IMR-90 (cell line): ENCODE data around the gene RORC.

Source experiments
- BHLHE40 ChIP-seq: fragments of 150-350 bp; IDR thresholded peaks from 2 replicates; pipeline ENCODE4 v1.6.1; 2016; ENCODE audit warnings: mild to moderate bottlenecking, low read depth, low read length
- FOS ChIP-seq: fragments of 150-350 bp; IDR thresholded peaks from 2 replicates; pipeline ENCODE4 v1.6.1; 2016; ENCODE audit warnings: low read depth, low read length
- MXI1 ChIP-seq: IDR thresholded peaks from 2 replicates; pipeline ENCODE4 v1.6.1; 2012; ENCODE audit warnings: low read depth, mild to moderate bottlenecking, low read length, moderate library complexity, borderline replicate concordance
- NFE2L2 ChIP-seq: fragments of 150-350 bp; IDR thresholded peaks from 2 replicates; pipeline ENCODE4 v1.6.1; 2016; ENCODE audit warnings: low read depth, mild to moderate bottlenecking, low read length
- POLR2A ChIP-seq: IDR thresholded peaks from 2 replicates; pipeline ENCODE4 v1.6.1; 2012; ENCODE audit warnings: mild to moderate bottlenecking, low read depth, low read length
- RAD21 ChIP-seq: IDR thresholded peaks from 2 replicates; pipeline ENCODE4 v1.6.1; 2012; ENCODE audit warnings: low read length, improper control_type of control experiment
- SMC3 ChIP-seq: fragments of 150-350 bp; IDR thresholded peaks from 2 replicates; pipeline ENCODE4 v1.6.1; 2016; ENCODE audit warnings: low read depth, mild to moderate bottlenecking, antibody characterized with exemption, low read length, moderate library complexity
- TF ChIP-seq, protein P1 (sequence below): fragments of 150-350 bp; IDR thresholded peaks from 2 replicates; pipeline ENCODE4 v1.6.1; 2017; ENCODE audit warnings: mild to moderate bottlenecking, antibody characterized with exemption, low read length, low read depth
- TF ChIP-seq, protein P2 (sequence below): conservative IDR thresholded peaks from 2 replicates; pipeline ENCODE4 v1.5.1; 2012; ENCODE audit warnings: mild to moderate bottlenecking, low read depth, low read length, improper control_type of control experiment
- TF ChIP-seq, protein P3 (sequence below): fragments of 150-350 bp; IDR thresholded peaks from 2 replicates; pipeline ENCODE4 v1.6.1; 2016; ENCODE audit warnings: low read depth, mild to moderate bottlenecking, low read length, moderate library complexity, borderline replicate concordance

DNA sequence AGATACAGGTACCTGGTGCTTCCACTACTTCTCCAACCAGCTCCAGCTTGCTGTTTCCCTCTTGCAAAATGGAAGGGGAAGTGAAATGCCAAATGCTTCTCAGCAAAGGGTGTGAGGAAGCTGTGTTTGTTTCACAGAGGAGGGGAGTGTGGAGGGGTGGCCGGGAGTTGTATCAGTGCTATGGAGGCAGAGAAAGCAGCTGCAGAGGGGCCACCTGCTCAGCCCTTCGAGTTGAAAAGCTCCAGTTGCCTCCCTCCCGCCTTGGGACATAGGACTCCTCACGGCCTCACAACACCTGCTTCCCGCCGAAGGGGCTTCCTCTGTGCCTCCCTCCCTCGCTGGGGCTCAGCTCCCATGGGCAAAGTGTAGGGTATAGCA lies 14.3 kb downstream of the RORC start:
- TF ChIP-seq, protein P1, sequence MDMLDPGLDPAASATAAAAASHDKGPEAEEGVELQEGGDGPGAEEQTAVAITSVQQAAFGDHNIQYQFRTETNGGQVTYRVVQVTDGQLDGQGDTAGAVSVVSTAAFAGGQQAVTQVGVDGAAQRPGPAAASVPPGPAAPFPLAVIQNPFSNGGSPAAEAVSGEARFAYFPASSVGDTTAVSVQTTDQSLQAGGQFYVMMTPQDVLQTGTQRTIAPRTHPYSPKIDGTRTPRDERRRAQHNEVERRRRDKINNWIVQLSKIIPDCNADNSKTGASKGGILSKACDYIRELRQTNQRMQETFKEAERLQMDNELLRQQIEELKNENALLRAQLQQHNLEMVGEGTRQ = no peak
- TF ChIP-seq POLR2A (no peak), RAD21 (no peak), MXI1 (no peak), NFE2L2 (no peak), FOS (no peak), SMC3 (no peak), BHLHE40 (no peak)
- TF ChIP-seq, protein P2, sequence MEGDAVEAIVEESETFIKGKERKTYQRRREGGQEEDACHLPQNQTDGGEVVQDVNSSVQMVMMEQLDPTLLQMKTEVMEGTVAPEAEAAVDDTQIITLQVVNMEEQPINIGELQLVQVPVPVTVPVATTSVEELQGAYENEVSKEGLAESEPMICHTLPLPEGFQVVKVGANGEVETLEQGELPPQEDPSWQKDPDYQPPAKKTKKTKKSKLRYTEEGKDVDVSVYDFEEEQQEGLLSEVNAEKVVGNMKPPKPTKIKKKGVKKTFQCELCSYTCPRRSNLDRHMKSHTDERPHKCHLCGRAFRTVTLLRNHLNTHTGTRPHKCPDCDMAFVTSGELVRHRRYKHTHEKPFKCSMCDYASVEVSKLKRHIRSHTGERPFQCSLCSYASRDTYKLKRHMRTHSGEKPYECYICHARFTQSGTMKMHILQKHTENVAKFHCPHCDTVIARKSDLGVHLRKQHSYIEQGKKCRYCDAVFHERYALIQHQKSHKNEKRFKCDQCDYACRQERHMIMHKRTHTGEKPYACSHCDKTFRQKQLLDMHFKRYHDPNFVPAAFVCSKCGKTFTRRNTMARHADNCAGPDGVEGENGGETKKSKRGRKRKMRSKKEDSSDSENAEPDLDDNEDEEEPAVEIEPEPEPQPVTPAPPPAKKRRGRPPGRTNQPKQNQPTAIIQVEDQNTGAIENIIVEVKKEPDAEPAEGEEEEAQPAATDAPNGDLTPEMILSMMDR = no peak
- TF ChIP-seq, protein P3, sequence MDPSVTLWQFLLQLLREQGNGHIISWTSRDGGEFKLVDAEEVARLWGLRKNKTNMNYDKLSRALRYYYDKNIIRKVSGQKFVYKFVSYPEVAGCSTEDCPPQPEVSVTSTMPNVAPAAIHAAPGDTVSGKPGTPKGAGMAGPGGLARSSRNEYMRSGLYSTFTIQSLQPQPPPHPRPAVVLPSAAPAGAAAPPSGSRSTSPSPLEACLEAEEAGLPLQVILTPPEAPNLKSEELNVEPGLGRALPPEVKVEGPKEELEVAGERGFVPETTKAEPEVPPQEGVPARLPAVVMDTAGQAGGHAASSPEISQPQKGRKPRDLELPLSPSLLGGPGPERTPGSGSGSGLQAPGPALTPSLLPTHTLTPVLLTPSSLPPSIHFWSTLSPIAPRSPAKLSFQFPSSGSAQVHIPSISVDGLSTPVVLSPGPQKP = no peak
